ENCODE measurements around the gene TBCEL.

GRCh38 chr11:121029813-121030445 lies 6.0 kb downstream of the TBCEL start:
- TF ChIP-seq CTCF (IDR thresholded peaks at IDR 0.05; ENCODE audit: insufficient read depth, low read length, poor library complexity, severe bottlenecking): no peak
- no peak for TF ChIP-seq EZH2phosphoT487 (conservative IDR thresholded peaks at IDR 0.05; ENCODE audit: low read length)

Measured in SU-DHL-6 (cell line).